ENCODE data around the gene PARD3B.

DNA sequence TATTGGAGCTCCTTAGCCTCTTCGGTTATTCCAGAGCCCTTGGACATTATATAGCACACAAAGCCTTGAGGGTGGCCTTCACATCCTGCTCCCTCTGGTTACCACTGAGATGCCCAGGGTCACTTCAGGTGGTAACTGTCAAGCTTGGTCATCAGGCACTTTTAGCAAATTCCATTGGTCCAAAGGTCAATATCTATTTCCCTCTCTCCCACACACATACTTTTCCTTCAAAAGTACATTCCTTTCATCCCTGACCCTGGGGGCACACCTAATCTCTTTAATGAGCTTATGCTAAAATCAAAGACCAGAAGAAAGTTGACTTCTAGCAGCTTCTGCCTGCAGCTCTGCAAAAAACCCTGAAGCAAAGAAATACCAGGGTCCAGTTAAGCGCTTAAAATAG is 965.1 kb downstream of the PARD3B start:
- TF ChIP-seq CTCF (IDR thresholded peaks at IDR 0.05) (no peak), POLR2A (IDR thresholded peaks at IDR 0.05) (no peak), POLR2AphosphoS5 (IDR thresholded peaks at IDR 0.05; ENCODE audit: insufficient read depth in 1 of 2, low read depth in 1 of 2) (no peak)
